WERI-Rb-1 (cell line): ENCODE data around the gene KRT9.
A peak's percentile ranks its signal among the peaks of the same experiment; 100 is the strongest.

ENCODE experiments used
- DNase-seq: peaks from one replicate; pipeline ENCODE4 v3.0.0-alpha.2; 2020
- H3K27ac ChIP-seq: fragments of 250-450 bp; sonication (Bioruptor Pico); 2 replicates; pipeline ENCODE4 v1.5.1; 2020; ENCODE audit warnings: mild to moderate bottlenecking, moderate library complexity
- H3K27me3 ChIP-seq: fragments of 250-450 bp; sonication (Bioruptor Pico); 2 replicates; pipeline ENCODE4 v1.5.1; 2021; ENCODE audit warnings: mild to moderate bottlenecking, low read depth, moderate library complexity; ENCODE audit not compliant: insufficient read depth, severe bottlenecking
- H3K36me3 ChIP-seq: fragments of 250-450 bp; sonication (Bioruptor Pico); 2 replicates; pipeline ENCODE4 v1.5.1; 2020; ENCODE audit warnings: mild to moderate bottlenecking, moderate library complexity
- H3K4me3 ChIP-seq: 2 replicates; pipeline ENCODE4 v1.5.1; 2011; ENCODE audit warnings: low read depth, mild to moderate bottlenecking, control low read depth, low read length
- H3K9me3 ChIP-seq: fragments of 250-450 bp; sonication (Bioruptor Pico); 2 replicates; pipeline ENCODE4 v1.5.1; 2021; ENCODE audit warnings: mild to moderate bottlenecking, moderate library complexity; ENCODE audit not compliant: severe bottlenecking
- TF ChIP-seq, protein P1 (sequence below): IDR thresholded peaks from 2 replicates; pipeline ENCODE4 v1.5.1; 2011; ENCODE audit warnings: low read depth, mild to moderate bottlenecking, control low read depth, inconsistent platforms, low read length

The KRT9 gene

DNA sequence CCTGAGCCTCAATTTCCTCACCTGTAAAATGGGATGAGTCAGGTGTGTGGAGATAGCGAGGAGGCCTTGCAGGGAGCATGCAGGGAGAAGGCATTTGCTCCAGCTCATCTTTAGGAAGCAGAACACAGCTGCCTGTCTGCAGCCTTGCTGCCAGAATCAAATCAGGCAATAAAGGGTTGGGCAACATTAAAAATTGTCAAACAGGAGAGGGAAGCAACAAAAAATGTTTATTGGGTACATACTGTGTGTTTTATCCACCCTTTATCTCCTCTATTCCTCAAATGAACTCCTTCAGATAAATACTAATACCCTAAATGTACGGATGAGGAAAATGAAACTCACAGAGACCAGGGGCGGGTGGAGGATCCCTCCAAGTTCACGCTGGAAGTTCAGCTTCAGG, 28.5 kb upstream of the KRT9 start:
- H3K27ac ChIP-seq: no peak overlapping the region

DNA sequence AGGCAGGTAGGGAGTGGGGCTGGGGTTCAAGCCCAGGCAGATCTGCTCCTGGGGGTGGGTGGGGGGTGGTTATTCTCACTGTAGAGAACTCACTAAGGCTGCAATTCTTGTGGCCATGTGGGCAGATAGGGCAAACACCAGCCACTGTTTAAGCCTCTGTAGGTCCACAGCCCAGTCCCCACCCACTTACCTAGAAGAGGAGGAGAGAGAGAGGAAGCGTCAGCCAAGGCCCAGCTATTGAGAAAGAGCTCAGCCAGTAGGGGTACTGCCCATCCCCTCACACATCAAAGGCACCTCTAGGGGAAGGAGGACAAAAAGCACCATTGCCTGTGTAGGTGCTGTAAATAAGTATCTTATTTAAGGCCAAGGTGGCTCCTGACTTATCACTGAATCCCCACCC, 27.8 kb upstream of the KRT9 start:
- no peak for DNase-seq
- no peak overlapping the region for H3K4me3 ChIP-seq
- H3K27ac ChIP-seq: no peak overlapping the region
- H3K9me3 ChIP-seq: no peaks in the 10 kb centered on the region
- H3K36me3 ChIP-seq: no peaks in the 10 kb centered on the region
- H3K27me3 ChIP-seq: no peaks in the 10 kb centered on the region
- TF ChIP-seq, protein P1, sequence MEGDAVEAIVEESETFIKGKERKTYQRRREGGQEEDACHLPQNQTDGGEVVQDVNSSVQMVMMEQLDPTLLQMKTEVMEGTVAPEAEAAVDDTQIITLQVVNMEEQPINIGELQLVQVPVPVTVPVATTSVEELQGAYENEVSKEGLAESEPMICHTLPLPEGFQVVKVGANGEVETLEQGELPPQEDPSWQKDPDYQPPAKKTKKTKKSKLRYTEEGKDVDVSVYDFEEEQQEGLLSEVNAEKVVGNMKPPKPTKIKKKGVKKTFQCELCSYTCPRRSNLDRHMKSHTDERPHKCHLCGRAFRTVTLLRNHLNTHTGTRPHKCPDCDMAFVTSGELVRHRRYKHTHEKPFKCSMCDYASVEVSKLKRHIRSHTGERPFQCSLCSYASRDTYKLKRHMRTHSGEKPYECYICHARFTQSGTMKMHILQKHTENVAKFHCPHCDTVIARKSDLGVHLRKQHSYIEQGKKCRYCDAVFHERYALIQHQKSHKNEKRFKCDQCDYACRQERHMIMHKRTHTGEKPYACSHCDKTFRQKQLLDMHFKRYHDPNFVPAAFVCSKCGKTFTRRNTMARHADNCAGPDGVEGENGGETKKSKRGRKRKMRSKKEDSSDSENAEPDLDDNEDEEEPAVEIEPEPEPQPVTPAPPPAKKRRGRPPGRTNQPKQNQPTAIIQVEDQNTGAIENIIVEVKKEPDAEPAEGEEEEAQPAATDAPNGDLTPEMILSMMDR: no peak

More for the DNA sequence above, 28.5 kb upstream of the KRT9 start:
- no peak for DNase-seq
- H3K9me3 ChIP-seq: no peaks in the 10 kb centered on the region
- TF ChIP-seq, protein P1: no peak
- H3K36me3 ChIP-seq: no peaks in the 10 kb centered on the region
- H3K27me3 ChIP-seq: no peaks in the 10 kb centered on the region
- no peak overlapping the region for H3K4me3 ChIP-seq

DNA sequence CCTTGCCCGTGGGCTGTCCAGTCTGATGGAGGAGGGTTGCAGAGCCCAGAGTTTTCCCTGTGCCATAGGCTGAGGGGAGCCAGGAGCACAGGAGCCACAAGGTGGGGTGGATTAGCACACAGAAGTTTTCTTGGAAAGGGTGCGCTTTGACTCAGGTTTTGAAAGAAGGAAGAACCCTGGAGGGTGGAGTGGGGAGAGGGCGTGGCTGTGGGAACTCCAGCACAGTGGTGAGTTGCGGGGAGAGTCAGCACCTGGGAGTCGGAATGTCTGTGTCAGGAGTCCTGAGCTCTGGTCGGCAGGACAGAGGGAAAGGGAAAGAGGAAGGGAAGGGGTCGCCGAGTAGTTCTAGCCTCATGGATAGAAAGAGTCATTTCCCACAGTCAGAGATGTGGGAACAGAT, 23.7 kb upstream of the KRT9 start:
- no peak for DNase-seq
- Histone ChIP-seq H3K4me3 (no peak overlapping the region), H3K9me3 (no peaks in the 10 kb centered on the region), H3K27me3 (no peaks in the 10 kb centered on the region), H3K36me3 (no peaks in the 10 kb centered on the region), H3K27ac (no peak overlapping the region)
- TF ChIP-seq, protein P1: no peak

DNA sequence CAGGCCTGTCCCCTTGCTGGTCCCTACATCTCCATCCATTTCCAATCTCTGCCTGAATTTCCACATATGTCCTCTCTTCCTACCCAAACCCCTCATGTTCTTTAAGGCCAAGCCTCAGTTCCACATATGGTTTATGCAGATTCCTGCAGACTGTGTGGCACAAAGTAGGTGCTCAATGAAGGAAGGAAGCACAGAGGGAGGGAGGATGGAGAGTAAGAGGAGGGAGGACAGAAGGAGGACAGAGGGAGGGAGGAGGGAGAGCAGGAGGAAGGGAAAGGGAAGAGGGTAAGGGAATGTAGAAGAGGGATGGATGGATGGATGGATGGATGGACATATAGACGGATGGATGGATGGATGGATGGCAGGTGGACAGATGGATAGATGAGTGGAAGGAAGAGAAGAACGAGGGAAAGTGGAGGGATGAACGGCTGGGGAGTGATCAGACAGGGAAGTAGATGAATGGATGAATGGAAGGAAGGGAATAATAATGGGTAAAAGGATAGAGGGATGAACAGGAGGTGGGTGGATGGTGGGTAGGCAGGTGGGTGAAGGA, 22.6 kb upstream of the KRT9 start:
- H3K36me3 ChIP-seq: no peaks in the 10 kb centered on the region
- no peaks in the 10 kb centered on the region for H3K27me3 ChIP-seq
- H3K9me3 ChIP-seq: no peaks in the 10 kb centered on the region
- TF ChIP-seq, protein P1: no peak
- no peak overlapping the region for H3K4me3 ChIP-seq
- DNase-seq: no peak
- no peak overlapping the region for H3K27ac ChIP-seq

DNA sequence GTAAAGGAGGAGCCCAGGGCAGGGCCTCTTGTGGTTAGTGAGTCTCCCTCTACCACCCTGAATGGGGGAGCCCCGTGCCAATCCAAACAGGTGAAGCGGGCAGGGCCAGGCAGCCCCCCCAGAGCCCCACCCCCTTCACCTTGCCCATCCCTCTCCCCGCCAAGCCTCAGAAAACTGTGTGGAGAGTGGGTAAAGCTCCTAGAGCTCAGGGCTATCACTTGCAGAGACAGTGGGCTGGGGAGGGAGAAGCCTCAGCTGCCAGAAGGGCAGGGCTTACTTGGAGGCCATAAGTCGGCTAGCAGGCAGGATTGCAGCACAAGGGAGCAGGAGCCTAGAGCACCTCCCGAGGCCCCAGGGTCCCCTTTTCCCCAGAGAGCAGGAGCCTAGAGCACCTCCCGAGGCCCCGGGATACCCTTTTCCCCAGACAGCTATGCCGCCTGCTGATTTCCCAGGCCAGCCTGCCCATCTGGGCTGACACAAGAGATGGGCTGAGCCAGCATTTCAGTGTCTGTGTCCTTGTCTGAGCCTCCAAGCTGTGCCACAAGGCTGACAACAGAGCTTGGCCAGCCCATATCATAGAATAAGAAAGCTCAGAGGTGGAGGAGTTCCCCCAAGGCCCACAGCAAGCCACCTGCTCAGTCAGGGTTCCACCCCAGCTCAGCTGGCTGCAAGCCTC, 21.6 kb upstream of the KRT9 start:
- H3K27ac ChIP-seq: peak overlapping the region; percentile 48
- H3K27me3 ChIP-seq: no peaks in the 10 kb centered on the region
- no peak overlapping the region for H3K4me3 ChIP-seq
- DNase-seq: peak; percentile 77
- TF ChIP-seq, protein P1: no peak
- no peaks in the 10 kb centered on the region for H3K9me3 ChIP-seq
- H3K36me3 ChIP-seq: no peaks in the 10 kb centered on the region
